NCI-H1417 (cell line): ENCODE data around the gene ARHGAP25.
A peak's percentile ranks its signal among the peaks of the same experiment; 100 is the strongest.

ENCODE experiments used
- DNase-seq, 3 experiments: peaks; one replicate each; lab custom pipeline; 2025; lab: John Stamatoyannopoulos, UW

The ARHGAP25 gene

GRCh38 chr2:68831686-68832232 lies 97.1 kb downstream of the ARHGAP25 start:
- no peak for DNase-seq

GRCh38 chr2:68832233-68832869 lies 97.7 kb downstream of the ARHGAP25 start:
- no peak for DNase-seq

GRCh38 chr2:68833162-68833561 lies 98.6 kb downstream of the ARHGAP25 start:
- no peak for DNase-seq

GRCh38 chr2:68834737-68835376 lies 100.2 kb downstream of the ARHGAP25 start:
- no peak for DNase-seq

GRCh38 chr2:68835621-68836020 lies 101.0 kb downstream of the ARHGAP25 start:
- DNase-seq = no peak

- DNase-seq = no peak
These were observed 102.7 kb downstream of the ARHGAP25 start for GRCh38 chr2:68837164-68837860.

- DNase-seq = no peak
These were observed 103.3 kb downstream of the ARHGAP25 start for GRCh38 chr2:68837861-68838341.

- no peak for DNase-seq
These were observed 104.0 kb downstream of the ARHGAP25 start for GRCh38 chr2:68838641-68839040.

- no peak for DNase-seq
These were observed 104.7 kb downstream of the ARHGAP25 start for GRCh38 chr2:68839260-68839833.

GRCh38 chr2:68845043-68845442 lies 110.4 kb downstream of the ARHGAP25 start:
- no peak for DNase-seq

- no peak for DNase-seq
These were observed 111.5 kb downstream of the ARHGAP25 start for GRCh38 chr2:68846091-68846490.

- no peak for DNase-seq
These were observed 113.1 kb downstream of the ARHGAP25 start for GRCh38 chr2:68847751-68848150.

GRCh38 chr2:68849579-68850030 lies 115.0 kb downstream of the ARHGAP25 start:
- no peak for DNase-seq

GRCh38 chr2:68850524-68850923 lies 115.9 kb downstream of the ARHGAP25 start:
- DNase-seq = no peak

GRCh38 chr2:68853035-68853434 lies 118.4 kb downstream of the ARHGAP25 start:
- no peak for DNase-seq

- no peak for DNase-seq
These were observed 119.3 kb downstream of the ARHGAP25 start for GRCh38 chr2:68853915-68854314.

GRCh38 chr2:68854476-68854875 lies 119.9 kb downstream of the ARHGAP25 start:
- DNase-seq = no peak

- no peak for DNase-seq
These were observed 120.9 kb downstream of the ARHGAP25 start for GRCh38 chr2:68855550-68855949.

GRCh38 chr2:68857202-68857845 lies 122.7 kb downstream of the ARHGAP25 start:
- DNase-seq = no peak

GRCh38 chr2:68857855-68858456 lies 123.3 kb downstream of the ARHGAP25 start:
- peak in 1 of 3 experiments; percentile 49 for DNase-seq

- no peak for DNase-seq
These were observed 125.5 kb downstream of the ARHGAP25 start for GRCh38 chr2:68860111-68860510.
